Measurements from ENCODE around the gene FTCD. TPM values are rescaled to one million over a fixed set of nuclear protein-coding genes. Genes with fewer than 3 reads are reported as not detected.

Gene FTCD
- total RNA-seq, 1 experiment from 2014 or later, result 0.40 TPM

- Histone ChIP-seq H3K27ac (ENCODE audit: low read length) (no peak overlapping the region), H3K9me3 (ENCODE audit: low read length) (no peaks in the 10 kb centered on the region), H3K36me3 (ENCODE audit: low read depth, low read length) (peaks cover 4% of the 10 kb centered on the region; the same call in 1 of the 2 replicates), H3K27me3 (ENCODE audit: low read length) (no peaks in the 10 kb centered on the region), H3K4me1 (ENCODE audit: insufficient read depth, low read length) (peaks cover 7% of the 10 kb centered on the region; the same call in 1 of the 2 replicates), H2AFZ (ENCODE audit: low read length) (no peak overlapping the region), H3K9ac (ENCODE audit: low read length) (no peak overlapping the region), H3K9me2 (replicated peaks; ENCODE audit: low read length) (no peaks in the 10 kb centered on the region), H3K4me3 (ENCODE audit: low read length) (no peak overlapping the region), H3K79me2 (ENCODE audit: low read length) (no peaks in the 10 kb centered on the region), H3K4me2 (ENCODE audit: low read length) (no peak overlapping the region), H4K20me1 (ENCODE audit: low read length) (no peaks in the 10 kb centered on the region), H3F3A (ENCODE audit: low read length, unreplicated experiment) (peaks cover 3% of the 10 kb centered on the region)
- ChIA-PET POLR2A (ENCODE audit: unreplicated experiment) (no interaction called here), CTCF (no interaction called here)
- no peak for ATAC-seq
- no peak for DNase-seq
- TF ChIP-seq CTCF (conservative IDR thresholded peaks at IDR 0.05; ENCODE audit: low read depth, low read length), result no peak
- no peak for TF ChIP-seq EZH2phosphoT487 (IDR thresholded peaks at IDR 0.05; ENCODE audit: borderline replicate concordance, low read length)
- no peak for TF ChIP-seq EZH2 (IDR thresholded peaks at IDR 0.05; ENCODE audit: low read length, unreplicated experiment)
- intact Hi-C loops (cut with micrococcal nuclease), result no loop called here
- BruUV-seq (replicated peaks), result no TSS peak
These were observed 40.3 kb upstream of the FTCD start for GRCh38 chr21:46195595-46196195.

- CTCF ChIA-PET, result no interaction called here
These were observed 39.3 kb upstream of the FTCD start for GRCh38 chr21:46194374-46195334.

More at GRCh38 chr21:46194374-46195334, 39.3 kb upstream of the FTCD start:
- ATAC-seq (no peak), DNase-seq (no peak)
- no peak overlapping the region for H3K4me2 ChIP-seq (ENCODE audit: low read length)
- H3K36me3 ChIP-seq (ENCODE audit: low read depth, low read length), result peaks cover 4% of the 10 kb centered on the region; the same call in 1 of the 2 replicates
- no peak overlapping the region for H2AFZ ChIP-seq (ENCODE audit: low read length)
- H3K27me3 ChIP-seq (ENCODE audit: low read length), result no peaks in the 10 kb centered on the region
- intact Hi-C loops (cut with micrococcal nuclease), result no loop called here
- H3K9ac ChIP-seq (ENCODE audit: low read length), result no peak overlapping the region
- H3F3A ChIP-seq (ENCODE audit: low read length, unreplicated experiment), result no peaks in the 10 kb centered on the region
- no peak overlapping the region for H3K4me3 ChIP-seq (ENCODE audit: low read length)
- no TSS peak for BruUV-seq (replicated peaks)
- no peak overlapping the region for H3K27ac ChIP-seq (ENCODE audit: low read length)
- no peaks in the 10 kb centered on the region for H3K9me3 ChIP-seq (ENCODE audit: low read length)
- H3K9me2 ChIP-seq (replicated peaks; ENCODE audit: low read length), result no peaks in the 10 kb centered on the region
- POLR2A ChIA-PET (ENCODE audit: unreplicated experiment), result no interaction called here
- H3K4me1 ChIP-seq (ENCODE audit: insufficient read depth, low read length), result peaks cover 12% of the 10 kb centered on the region; the same call in 1 of the 2 replicates
- TF ChIP-seq CTCF (conservative IDR thresholded peaks at IDR 0.05; ENCODE audit: low read depth, low read length), result no peak
- TF ChIP-seq EZH2 (IDR thresholded peaks at IDR 0.05; ENCODE audit: low read length, unreplicated experiment), result no peak
- TF ChIP-seq EZH2phosphoT487 (IDR thresholded peaks at IDR 0.05; ENCODE audit: borderline replicate concordance, low read length), result no peak
- H4K20me1 ChIP-seq (ENCODE audit: low read length), result no peaks in the 10 kb centered on the region
- H3K79me2 ChIP-seq (ENCODE audit: low read length), result no peaks in the 10 kb centered on the region
